HG03025 (cell line): Measurements from ENCODE around the gene KAZN.

Experiments used
- ATAC-seq: cut with Tn5 transposase; IDR thresholded peaks from one replicate; pipeline ENCODE4 v1.9.1; 2021; ENCODE audit warnings: mild to moderate bottlenecking, moderate library complexity; ENCODE audit not compliant: unreplicated experiment, low FRiP score

Gene KAZN

GRCh38 chr1:15107058-15107687 is 508.7 kb downstream of the KAZN start:
- no peak for ATAC-seq

GRCh38 chr1:15107911-15108310 is 509.4 kb downstream of the KAZN start:
- no peak for ATAC-seq

GRCh38 chr1:15110128-15110866 is 511.8 kb downstream of the KAZN start:
- ATAC-seq = no peak

GRCh38 chr1:15110867-15111230 is 512.4 kb downstream of the KAZN start:
- no peak for ATAC-seq

- ATAC-seq = no peak
Measured at GRCh38 chr1:15113146-15113545, 514.7 kb downstream of the KAZN start.

GRCh38 chr1:15114884-15115283 is 516.4 kb downstream of the KAZN start:
- no peak for ATAC-seq

GRCh38 chr1:15115542-15116330 is 517.3 kb downstream of the KAZN start:
- ATAC-seq = no peak

GRCh38 chr1:15116966-15117365 is 518.5 kb downstream of the KAZN start:
- ATAC-seq = no peak

- ATAC-seq = no peak
Measured at GRCh38 chr1:15117671-15118325, 519.3 kb downstream of the KAZN start.

GRCh38 chr1:15118579-15118978 is 520.1 kb downstream of the KAZN start:
- no peak for ATAC-seq

GRCh38 chr1:15120251-15120945 is 521.9 kb downstream of the KAZN start:
- no peak for ATAC-seq

GRCh38 chr1:15122331-15122730 is 523.8 kb downstream of the KAZN start:
- ATAC-seq = no peak

- no peak for ATAC-seq
Measured at GRCh38 chr1:15123270-15123669, 524.8 kb downstream of the KAZN start.

GRCh38 chr1:15123925-15124324 is 525.4 kb downstream of the KAZN start:
- no peak for ATAC-seq

- no peak for ATAC-seq
Measured at GRCh38 chr1:15124362-15125100, 526.0 kb downstream of the KAZN start.

GRCh38 chr1:15125101-15125745 is 526.7 kb downstream of the KAZN start:
- no peak for ATAC-seq

GRCh38 chr1:15128077-15128476 is 529.6 kb downstream of the KAZN start:
- ATAC-seq = no peak

- ATAC-seq = no peak
Measured at GRCh38 chr1:15128520-15129313, 530.2 kb downstream of the KAZN start.
